ENCODE measurements around the gene CTSH.

Gene CTSH

GRCh38 chr15:78917888-78918287, 27.0 kb downstream of the CTSH start:
- ChIA-PET POLR2A (ENCODE audit: low non-redundant PET) (no interaction called here), CTCF (no interaction called here)
- no peak for TF ChIP-seq CTCF (conservative IDR thresholded peaks at IDR 0.05; ENCODE audit: low read depth)
- no peak for DNase-seq (ENCODE audit: low spot score)
- no peak overlapping the region for H3K27ac ChIP-seq

GRCh38 chr15:78916088-78916487, 28.8 kb downstream of the CTSH start:
- TF ChIP-seq CTCF (conservative IDR thresholded peaks at IDR 0.05; ENCODE audit: low read depth): no peak
- peak overlapping the region; percentile 72 for H3K27ac ChIP-seq
- DNase-seq (ENCODE audit: low spot score): no peak
- CTCF ChIA-PET: interaction anchor here (0.7 kb wide), 2 partner anchors 63 to 175 kb away, joined by 3 read pairs; no protein-coding TSS in a partner anchor
- POLR2A ChIA-PET (ENCODE audit: low non-redundant PET): no interaction called here

GRCh38 chr15:78915341-78916087, 29.3 kb downstream of the CTSH start:
- no peak for TF ChIP-seq CTCF (conservative IDR thresholded peaks at IDR 0.05; ENCODE audit: low read depth)
- CTCF ChIA-PET: interaction anchor here (0.5 to 1.1 kb wide), 4 partner anchors 17 to 1152 kb away, joined by 3 to 6 read pairs (median 4); no protein-coding TSS in a partner anchor
- H3K27ac ChIP-seq: peak overlapping the region; percentile 72
- POLR2A ChIA-PET (ENCODE audit: low non-redundant PET): no interaction called here
- no peak for DNase-seq (ENCODE audit: low spot score)

GRCh38 chr15:78914027-78914764, 30.6 kb downstream of the CTSH start:
- ChIA-PET CTCF (interaction anchor here (0.7 to 1.6 kb wide), 3 partner anchors 11 to 212 kb away, joined by 3 to 6 read pairs (median 3); no protein-coding TSS in a partner anchor), POLR2A (ENCODE audit: low non-redundant PET) (no interaction called here)
- DNase-seq (ENCODE audit: low spot score): peak; percentile 45
- TF ChIP-seq CTCF (conservative IDR thresholded peaks at IDR 0.05; ENCODE audit: low read depth): peak; percentile 44
- peak overlapping the region; percentile 72 for H3K27ac ChIP-seq

- no peak for TF ChIP-seq CTCF (conservative IDR thresholded peaks at IDR 0.05; ENCODE audit: low read depth)
- POLR2A ChIA-PET (ENCODE audit: low non-redundant PET): no interaction called here
- CTCF ChIA-PET: interaction anchor here (1.6 kb wide), 1 partner anchor 12 kb away, joined by 3 read pairs; no protein-coding TSS in a partner anchor
- DNase-seq (ENCODE audit: low spot score): no peak
- H3K27ac ChIP-seq: peak overlapping the region; percentile 72
Measured at GRCh38 chr15:78913012-78913411, 31.8 kb downstream of the CTSH start.

- ChIA-PET POLR2A (ENCODE audit: low non-redundant PET) (no interaction called here), CTCF (interaction anchor here (0.6 kb wide), 1 partner anchor 272 kb away, joined by 3 read pairs; no protein-coding TSS in a partner anchor)
- DNase-seq (ENCODE audit: low spot score): no peak
- TF ChIP-seq CTCF (conservative IDR thresholded peaks at IDR 0.05; ENCODE audit: low read depth): no peak
- no peak overlapping the region for H3K27ac ChIP-seq
Measured at GRCh38 chr15:78912316-78912715, 32.5 kb downstream of the CTSH start.
